GM12872 (cell line): ENCODE measurements around the gene FBXL2.

Experiments used
- TF ChIP-seq, protein P1 (sequence below): IDR thresholded peaks from 3 replicates; pipeline ENCODE4 v1.5.1; 2011; ENCODE audit warnings: low read depth, mild to moderate bottlenecking, low read length, moderate library complexity; ENCODE audit not compliant: insufficient read depth

FBXL2 gene

DNA sequence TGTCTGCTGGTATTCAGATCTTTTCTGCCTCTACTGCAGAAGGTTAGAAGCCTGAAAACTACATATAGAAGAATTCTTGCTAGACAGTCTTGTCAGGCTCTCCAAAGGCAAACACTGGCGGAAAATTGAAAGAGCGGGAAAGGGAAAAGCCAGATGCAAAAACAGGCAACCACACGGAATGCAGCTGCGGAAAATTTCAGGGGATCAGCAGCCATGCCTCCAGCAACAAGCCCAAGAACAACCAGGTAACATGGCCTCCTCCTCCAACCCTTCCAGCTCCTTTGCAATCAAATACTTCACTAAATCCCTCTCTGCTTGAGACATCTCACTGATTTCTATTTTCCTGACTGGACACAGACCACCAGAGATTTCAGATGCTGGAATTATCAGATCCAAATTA lies 153.3 kb downstream of the FBXL2 start:
- TF ChIP-seq, protein P1, sequence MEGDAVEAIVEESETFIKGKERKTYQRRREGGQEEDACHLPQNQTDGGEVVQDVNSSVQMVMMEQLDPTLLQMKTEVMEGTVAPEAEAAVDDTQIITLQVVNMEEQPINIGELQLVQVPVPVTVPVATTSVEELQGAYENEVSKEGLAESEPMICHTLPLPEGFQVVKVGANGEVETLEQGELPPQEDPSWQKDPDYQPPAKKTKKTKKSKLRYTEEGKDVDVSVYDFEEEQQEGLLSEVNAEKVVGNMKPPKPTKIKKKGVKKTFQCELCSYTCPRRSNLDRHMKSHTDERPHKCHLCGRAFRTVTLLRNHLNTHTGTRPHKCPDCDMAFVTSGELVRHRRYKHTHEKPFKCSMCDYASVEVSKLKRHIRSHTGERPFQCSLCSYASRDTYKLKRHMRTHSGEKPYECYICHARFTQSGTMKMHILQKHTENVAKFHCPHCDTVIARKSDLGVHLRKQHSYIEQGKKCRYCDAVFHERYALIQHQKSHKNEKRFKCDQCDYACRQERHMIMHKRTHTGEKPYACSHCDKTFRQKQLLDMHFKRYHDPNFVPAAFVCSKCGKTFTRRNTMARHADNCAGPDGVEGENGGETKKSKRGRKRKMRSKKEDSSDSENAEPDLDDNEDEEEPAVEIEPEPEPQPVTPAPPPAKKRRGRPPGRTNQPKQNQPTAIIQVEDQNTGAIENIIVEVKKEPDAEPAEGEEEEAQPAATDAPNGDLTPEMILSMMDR = no peak

DNA sequence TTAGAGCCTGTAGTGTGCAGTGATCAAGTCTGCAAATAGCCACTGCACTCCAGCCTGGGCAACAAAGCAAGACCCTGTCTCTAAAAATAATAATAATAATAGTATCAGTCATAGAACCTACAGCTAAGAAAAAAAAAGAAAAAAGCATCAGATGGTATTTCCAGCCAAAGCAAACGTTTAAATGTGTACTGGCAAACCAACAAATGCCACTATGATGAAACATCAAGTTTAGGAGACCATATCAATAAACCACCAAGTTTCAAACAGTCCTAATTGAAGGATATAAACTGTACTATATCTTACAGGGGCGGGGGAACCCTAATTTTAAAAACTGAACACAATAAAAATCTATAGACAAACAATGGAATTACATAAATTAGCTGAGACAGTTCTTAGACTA lies 156.6 kb downstream of the FBXL2 start:
- TF ChIP-seq, protein P1 = no peak
